ENCODE measurements around the gene ASB13. TPM values are rescaled to one million over a fixed set of nuclear protein-coding genes. Genes with fewer than 3 reads are reported as not detected.

The ASB13 gene
- total RNA-seq, 1 experiment from 2014 or later = 25.9 TPM

GRCh38 chr10:5666841-5667630 is 641 bp upstream of the ASB13 start:
- DNase-seq (ENCODE audit: low read depth, low spot score) = no peak
- Histone ChIP-seq H3K9ac (ENCODE audit: low read length) (peak overlapping the region; percentile 88), H3K4me1 (ENCODE audit: control insufficient read depth in 1 of 2, insufficient read depth in 2 of 2, low read length in 2 of 2) (peaks cover 9 to 22% of the 10 kb centered on the region in 2 experiments; a peak in 3 of 4 replicates), H4K20me1 (ENCODE audit: insufficient read depth) (no peaks in the 10 kb centered on the region), H3K4me2 (ENCODE audit: low read length) (peak overlapping the region; percentile 99), H3K27me3 (ENCODE audit: insufficient read depth, low read length) (no peaks in the 10 kb centered on the region), H3K79me2 (ENCODE audit: insufficient read depth, low read length) (peaks cover 16% of the 10 kb centered on the region; the same call in 1 of the 2 replicates), H3K4me3 (replicated peaks in 1 of 2; ENCODE audit: low read depth in 1 of 2, low read length in 2 of 2) (peak overlapping the region; percentile 80 to 93), H3K9me3 (ENCODE audit: control insufficient read depth in 1 of 2, insufficient read depth in 1 of 2, low read depth in 1 of 2, low read length in 2 of 2) (no peaks in the 10 kb centered on the region), H2AFZ (ENCODE audit: low read depth, low read length, poor library complexity, severe bottlenecking) (peak overlapping the region; percentile 5), H3K9me2 (ENCODE audit: insufficient read depth) (no peaks in the 10 kb centered on the region), H3K27ac (ENCODE audit: low read depth, low read length) (peak overlapping the region; percentile 60; the same call in 1 of the 2 replicates), H3K36me3 (ENCODE audit: control insufficient read depth in 1 of 2, insufficient read depth in 2 of 2, low read length in 2 of 2) (no peaks in the 10 kb centered on the region)
- RAD21 ChIA-PET (ENCODE audit: low non-redundant PET in 1 of 2, low total read pairs in 2 of 2, uncharacterized antibody in 2 of 2, unreplicated experiment in 2 of 2) = no interaction called here
- intact Hi-C loops (cut with micrococcal nuclease) = no loop called here
- no peak for ATAC-seq
- BruUV-seq (replicated peaks) = no TSS peak
- POLR2A ChIA-PET = no interaction called here
- CTCF ChIA-PET = no interaction called here
- TF ChIP-seq CBX3 (IDR thresholded peaks at IDR 0.05; ENCODE audit: low read depth) (no peak), SIN3A (IDR thresholded peaks at IDR 0.05; ENCODE audit: low read depth) (peak; percentile 40; the same call in 1 of the 2 replicates), YY1 (IDR thresholded peaks at IDR 0.05; ENCODE audit: extremely low read depth, insufficient replicate concordance, low read depth, low read length) (no peak), ZFX (IDR thresholded peaks at IDR 0.05) (no peak), TCF7L2 (IDR thresholded peaks at IDR 0.05; ENCODE audit: borderline replicate concordance, extremely low read depth, insufficient read depth, insufficient read length) (no peak), EGR1 (IDR thresholded peaks at IDR 0.05; ENCODE audit: low read depth) (no peak), EZH2phosphoT487 (IDR thresholded peaks at IDR 0.05; ENCODE audit: borderline replicate concordance) (no peak)

- peak overlapping the region; percentile 99 for H3K4me2 ChIP-seq (ENCODE audit: low read length)
- peak overlapping the region; percentile 60; the same call in 1 of the 2 replicates for H3K27ac ChIP-seq (ENCODE audit: low read depth, low read length)
- H3K9ac ChIP-seq (ENCODE audit: low read length) = peak overlapping the region; percentile 88
- no peaks in the 10 kb centered on the region for H3K9me2 ChIP-seq (ENCODE audit: insufficient read depth)
- CTCF ChIA-PET = interaction anchor here (2.1 kb wide), 1 partner anchor 36 kb away, joined by 4 read pairs; no protein-coding TSS in a partner anchor
- POLR2A ChIA-PET = interaction anchor here (0.6 kb wide), 1 partner anchor 14 kb away, joined by 5 read pairs; no protein-coding TSS in a partner anchor
- peaks cover 28% of the 10 kb centered on the region; the same call in 1 of the 2 replicates for H3K79me2 ChIP-seq (ENCODE audit: insufficient read depth, low read length)
- RAD21 ChIA-PET (ENCODE audit: low non-redundant PET in 1 of 2, low total read pairs in 2 of 2, uncharacterized antibody in 2 of 2, unreplicated experiment in 2 of 2) = no interaction called here
- H3K27me3 ChIP-seq (ENCODE audit: insufficient read depth, low read length) = no peaks in the 10 kb centered on the region
- no peak overlapping the region for H2AFZ ChIP-seq (ENCODE audit: low read depth, low read length, poor library complexity, severe bottlenecking)
- no peak for DNase-seq (ENCODE audit: low read depth, low spot score)
- H4K20me1 ChIP-seq (ENCODE audit: insufficient read depth) = no peaks in the 10 kb centered on the region
- BruUV-seq (replicated peaks) = TSS peak; percentile 67
- TF ChIP-seq MAX (IDR thresholded peaks at IDR 0.05) (peak; percentile 0; the same call in 1 of the 2 replicates), CTCF (IDR thresholded peaks at IDR 0.05 in 2 of 3, conservative IDR thresholded peaks at IDR 0.05 in 1 of 3; ENCODE audit: borderline replicate concordance in 1 of 3, insufficient read depth in 1 of 3, low read depth in 2 of 3, low read length in 2 of 3) (no peak), REST (IDR thresholded peaks at IDR 0.05; ENCODE audit: low read depth) (no peak)
- ATAC-seq = no peak
- peaks cover 9 to 30% of the 10 kb centered on the region in 2 experiments; a peak in 3 of 4 replicates for H3K4me1 ChIP-seq (ENCODE audit: control insufficient read depth in 1 of 2, insufficient read depth in 2 of 2, low read length in 2 of 2)
- no peaks in the 10 kb centered on the region for H3K9me3 ChIP-seq (ENCODE audit: control insufficient read depth in 1 of 2, insufficient read depth in 1 of 2, low read depth in 1 of 2, low read length in 2 of 2)
- intact Hi-C loops (cut with micrococcal nuclease) = no loop called here
- H3K4me3 ChIP-seq (replicated peaks in 1 of 2; ENCODE audit: low read depth in 1 of 2, low read length in 2 of 2) = peak overlapping the region; percentile 80 to 93
- H3K36me3 ChIP-seq (ENCODE audit: control insufficient read depth in 1 of 2, insufficient read depth in 2 of 2, low read length in 2 of 2) = no peaks in the 10 kb centered on the region
Observed at GRCh38 chr10:5665373-5666007, 905 bp downstream of the ASB13 start.

All from HCT116 (cell line).